ENCODE data around the gene NAALADL2.

Gene NAALADL2

GRCh38 chr3:175355801-175356335, 496.7 kb downstream of the NAALADL2 start:
- TF ChIP-seq CREB1 (IDR thresholded peaks at IDR 0.05; ENCODE audit: low read depth) (no peak), NFIC (IDR thresholded peaks at IDR 0.05) (no peak), EGR1 (IDR thresholded peaks at IDR 0.05) (no peak), YY1 (IDR thresholded peaks at IDR 0.05; ENCODE audit: low read depth) (no peak), EP300 (IDR thresholded peaks at IDR 0.05; ENCODE audit: borderline replicate concordance) (no peak), USF1 (IDR thresholded peaks at IDR 0.05) (no peak), TAF1 (IDR thresholded peaks at IDR 0.05; ENCODE audit: low read depth) (no peak)

DNA sequence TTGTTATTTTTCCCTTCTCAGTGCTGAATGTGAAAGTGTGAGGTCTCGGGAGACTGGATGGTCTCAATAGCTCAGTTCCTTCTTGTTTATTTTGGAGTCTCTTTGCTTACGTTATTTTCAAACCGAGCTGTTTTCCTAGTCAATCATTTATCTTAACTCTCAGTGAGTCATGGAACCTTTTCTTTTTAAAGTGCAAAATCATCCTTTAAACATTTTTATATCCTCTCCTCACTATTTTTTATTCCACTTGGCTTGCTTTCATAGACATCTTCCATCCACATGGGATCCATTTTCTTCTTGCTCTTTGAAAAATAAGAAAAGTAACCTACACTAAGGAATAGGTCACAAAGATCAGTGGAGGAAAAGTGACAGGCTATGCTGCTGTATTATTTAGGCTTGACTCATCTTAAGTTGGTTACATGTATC, 497.8 kb downstream of the NAALADL2 start:
- no peak for TF ChIP-seq USF1 (IDR thresholded peaks at IDR 0.05)
- no peak for TF ChIP-seq TEAD4 (IDR thresholded peaks at IDR 0.05)
- no peak for TF ChIP-seq TCF12 (IDR thresholded peaks at IDR 0.05; ENCODE audit: low read depth)
- TF ChIP-seq CEBPB (IDR thresholded peaks at IDR 0.05) = no peak
- TF ChIP-seq RAD21 (IDR thresholded peaks at IDR 0.05; ENCODE audit: low read depth) = no peak
- TF ChIP-seq FOXM1 (IDR thresholded peaks at IDR 0.05; ENCODE audit: borderline replicate concordance, low read depth) = no peak

GRCh38 chr3:175357758-175358157, 498.6 kb downstream of the NAALADL2 start:
- TF ChIP-seq CEBPB (IDR thresholded peaks at IDR 0.05) = no peak
- no peak for TF ChIP-seq RAD21 (IDR thresholded peaks at IDR 0.05; ENCODE audit: low read depth)
- no peak for TF ChIP-seq TEAD4 (IDR thresholded peaks at IDR 0.05)
- no peak for TF ChIP-seq ZBTB7A (IDR thresholded peaks at IDR 0.05; ENCODE audit: low read depth)
- no peak for TF ChIP-seq EGR1 (IDR thresholded peaks at IDR 0.05)
- TF ChIP-seq TCF12 (IDR thresholded peaks at IDR 0.05; ENCODE audit: low read depth) = no peak
- no peak for TF ChIP-seq YY1 (IDR thresholded peaks at IDR 0.05; ENCODE audit: low read depth)
- TF ChIP-seq FOXM1 (IDR thresholded peaks at IDR 0.05; ENCODE audit: borderline replicate concordance, low read depth) = no peak
- TF ChIP-seq NFIC (IDR thresholded peaks at IDR 0.05) = no peak
- no peak for TF ChIP-seq MAX (IDR thresholded peaks at IDR 0.05)

DNA sequence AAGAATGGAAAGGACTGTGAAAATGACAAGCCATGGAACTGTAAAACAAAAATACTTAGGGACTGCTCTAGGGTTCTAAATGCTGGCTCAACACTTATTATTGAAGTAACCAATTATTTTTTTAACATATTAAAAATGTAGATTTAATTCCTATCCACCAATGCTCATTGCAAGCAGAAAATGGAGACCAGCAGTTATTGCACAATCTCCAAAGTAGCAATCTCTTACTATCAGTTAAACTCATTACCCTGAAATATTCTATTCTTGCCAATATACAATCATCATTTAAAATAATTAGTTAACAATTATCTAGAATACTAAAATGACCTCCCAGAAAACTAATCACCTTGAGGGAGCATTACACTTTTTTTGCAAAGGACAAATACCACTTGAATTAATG, 499.8 kb downstream of the NAALADL2 start:
- TF ChIP-seq EGR1 (IDR thresholded peaks at IDR 0.05) (no peak), USF1 (IDR thresholded peaks at IDR 0.05) (no peak), YY1 (IDR thresholded peaks at IDR 0.05; ENCODE audit: low read depth) (no peak), CREB1 (IDR thresholded peaks at IDR 0.05; ENCODE audit: low read depth) (no peak), TCF12 (IDR thresholded peaks at IDR 0.05; ENCODE audit: low read depth) (no peak), CEBPB (IDR thresholded peaks at IDR 0.05) (peak; percentile 60)

- TF ChIP-seq ZBTB7A (IDR thresholded peaks at IDR 0.05; ENCODE audit: low read depth) (no peak), RAD21 (IDR thresholded peaks at IDR 0.05; ENCODE audit: low read depth) (no peak), YY1 (IDR thresholded peaks at IDR 0.05; ENCODE audit: low read depth) (no peak), MAX (IDR thresholded peaks at IDR 0.05) (no peak), TEAD4 (IDR thresholded peaks at IDR 0.05) (no peak), EGR1 (IDR thresholded peaks at IDR 0.05) (no peak)
These were observed 515.6 kb downstream of the NAALADL2 start for GRCh38 chr3:175374705-175375104.

GRCh38 chr3:175378348-175378747, 519.2 kb downstream of the NAALADL2 start:
- no peak for TF ChIP-seq CEBPB (IDR thresholded peaks at IDR 0.05)
- TF ChIP-seq CREB1 (IDR thresholded peaks at IDR 0.05; ENCODE audit: low read depth) = no peak
- TF ChIP-seq TAF1 (IDR thresholded peaks at IDR 0.05; ENCODE audit: low read depth) = no peak
- no peak for TF ChIP-seq MAX (IDR thresholded peaks at IDR 0.05)
- TF ChIP-seq NFIC (IDR thresholded peaks at IDR 0.05) = no peak
- TF ChIP-seq ZBTB7A (IDR thresholded peaks at IDR 0.05; ENCODE audit: low read depth) = no peak
- TF ChIP-seq YY1 (IDR thresholded peaks at IDR 0.05; ENCODE audit: low read depth) = no peak
- TF ChIP-seq, protein P1, sequence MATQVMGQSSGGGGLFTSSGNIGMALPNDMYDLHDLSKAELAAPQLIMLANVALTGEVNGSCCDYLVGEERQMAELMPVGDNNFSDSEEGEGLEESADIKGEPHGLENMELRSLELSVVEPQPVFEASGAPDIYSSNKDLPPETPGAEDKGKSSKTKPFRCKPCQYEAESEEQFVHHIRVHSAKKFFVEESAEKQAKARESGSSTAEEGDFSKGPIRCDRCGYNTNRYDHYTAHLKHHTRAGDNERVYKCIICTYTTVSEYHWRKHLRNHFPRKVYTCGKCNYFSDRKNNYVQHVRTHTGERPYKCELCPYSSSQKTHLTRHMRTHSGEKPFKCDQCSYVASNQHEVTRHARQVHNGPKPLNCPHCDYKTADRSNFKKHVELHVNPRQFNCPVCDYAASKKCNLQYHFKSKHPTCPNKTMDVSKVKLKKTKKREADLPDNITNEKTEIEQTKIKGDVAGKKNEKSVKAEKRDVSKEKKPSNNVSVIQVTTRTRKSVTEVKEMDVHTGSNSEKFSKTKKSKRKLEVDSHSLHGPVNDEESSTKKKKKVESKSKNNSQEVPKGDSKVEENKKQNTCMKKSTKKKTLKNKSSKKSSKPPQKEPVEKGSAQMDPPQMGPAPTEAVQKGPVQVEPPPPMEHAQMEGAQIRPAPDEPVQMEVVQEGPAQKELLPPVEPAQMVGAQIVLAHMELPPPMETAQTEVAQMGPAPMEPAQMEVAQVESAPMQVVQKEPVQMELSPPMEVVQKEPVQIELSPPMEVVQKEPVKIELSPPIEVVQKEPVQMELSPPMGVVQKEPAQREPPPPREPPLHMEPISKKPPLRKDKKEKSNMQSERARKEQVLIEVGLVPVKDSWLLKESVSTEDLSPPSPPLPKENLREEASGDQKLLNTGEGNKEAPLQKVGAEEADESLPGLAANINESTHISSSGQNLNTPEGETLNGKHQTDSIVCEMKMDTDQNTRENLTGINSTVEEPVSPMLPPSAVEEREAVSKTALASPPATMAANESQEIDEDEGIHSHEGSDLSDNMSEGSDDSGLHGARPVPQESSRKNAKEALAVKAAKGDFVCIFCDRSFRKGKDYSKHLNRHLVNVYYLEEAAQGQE (IDR thresholded peaks at IDR 0.05; ENCODE audit: low read depth) = no peak
- no peak for TF ChIP-seq TCF12 (IDR thresholded peaks at IDR 0.05; ENCODE audit: low read depth)
- TF ChIP-seq FOXM1 (IDR thresholded peaks at IDR 0.05; ENCODE audit: borderline replicate concordance, low read depth) = no peak
- no peak for TF ChIP-seq USF1 (IDR thresholded peaks at IDR 0.05)
- TF ChIP-seq EGR1 (IDR thresholded peaks at IDR 0.05) = no peak

DNA sequence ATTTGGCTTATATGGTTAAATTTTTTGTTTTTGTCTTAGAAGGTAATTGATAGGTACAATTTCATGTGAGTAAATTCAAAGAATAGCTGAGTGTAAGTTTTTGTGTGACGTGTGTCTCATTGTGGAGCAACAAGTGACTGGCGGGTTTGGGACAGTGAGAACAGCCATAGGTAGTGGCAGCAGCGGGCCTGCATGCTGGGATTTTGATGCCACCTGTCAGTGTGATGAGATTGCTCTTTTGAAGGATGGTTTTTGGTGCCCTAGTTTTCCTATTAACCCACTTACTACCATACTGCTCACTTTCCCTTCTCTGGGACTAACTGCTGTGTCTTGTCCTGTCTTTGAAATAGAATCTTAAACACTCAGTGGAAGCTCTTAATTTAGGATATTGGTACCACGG, 522.6 kb downstream of the NAALADL2 start:
- TF ChIP-seq FOXM1 (IDR thresholded peaks at IDR 0.05; ENCODE audit: borderline replicate concordance, low read depth) = no peak
- no peak for TF ChIP-seq USF1 (IDR thresholded peaks at IDR 0.05)
- no peak for TF ChIP-seq ZBTB7A (IDR thresholded peaks at IDR 0.05; ENCODE audit: low read depth)
- TF ChIP-seq TAF1 (IDR thresholded peaks at IDR 0.05; ENCODE audit: low read depth) = no peak
- TF ChIP-seq CREB1 (IDR thresholded peaks at IDR 0.05; ENCODE audit: low read depth) = no peak
- TF ChIP-seq MAX (IDR thresholded peaks at IDR 0.05) = no peak
- TF ChIP-seq TCF12 (IDR thresholded peaks at IDR 0.05; ENCODE audit: low read depth) = no peak
- TF ChIP-seq CEBPB (IDR thresholded peaks at IDR 0.05) = no peak
- TF ChIP-seq EGR1 (IDR thresholded peaks at IDR 0.05) = no peak
- TF ChIP-seq, protein P1 (IDR thresholded peaks at IDR 0.05; ENCODE audit: low read depth) = no peak
- TF ChIP-seq NFIC (IDR thresholded peaks at IDR 0.05) = no peak
- TF ChIP-seq EP300 (IDR thresholded peaks at IDR 0.05; ENCODE audit: borderline replicate concordance) = no peak
- TF ChIP-seq YY1 (IDR thresholded peaks at IDR 0.05; ENCODE audit: low read depth) = no peak
- TF ChIP-seq RAD21 (IDR thresholded peaks at IDR 0.05; ENCODE audit: low read depth) = no peak
- TF ChIP-seq TEAD4 (IDR thresholded peaks at IDR 0.05) = no peak
